GM12891 (cell line): Measurements from ENCODE around the gene DUSP8.

Experiments used
- PAX5 ChIP-seq: IDR thresholded peaks from 2 replicates; pipeline ENCODE4 v1.6.1; 2011; ENCODE audit warnings: low read length, moderate library complexity, mild to moderate bottlenecking; ENCODE audit not compliant: insufficient read depth, severe bottlenecking
- POLR2A ChIP-seq: IDR thresholded peaks from 2 replicates; pipeline ENCODE4 v1.6.1; 2011; ENCODE audit warnings: low read depth, low read length, control low read depth
- POLR2AphosphoS5 ChIP-seq: IDR thresholded peaks from 2 replicates; pipeline ENCODE4 v1.6.1; 2011; ENCODE audit warnings: low read depth, low read length, control low read depth
- POU2F2 ChIP-seq: IDR thresholded peaks from 2 replicates; pipeline ENCODE4 v1.6.1; 2011; ENCODE audit warnings: low read depth, mild to moderate bottlenecking, control low read depth, low read length, moderate library complexity
- SPI1 ChIP-seq: IDR thresholded peaks from 2 replicates; pipeline ENCODE4 v1.6.1; 2011; ENCODE audit warnings: low read depth, low read length, control low read depth
- TAF1 ChIP-seq: IDR thresholded peaks from 2 replicates; pipeline ENCODE4 v1.6.1; 2011; ENCODE audit warnings: low read depth, low read length, control low read depth

- no peak for TF ChIP-seq POLR2A
- no peak for TF ChIP-seq TAF1
- no peak for TF ChIP-seq POLR2AphosphoS5
- no peak for TF ChIP-seq PAX5
- TF ChIP-seq SPI1 = no peak
- TF ChIP-seq POU2F2 = no peak
Measured at GRCh38 chr11:1573077-1573902, 1.2 kb upstream of the DUSP8 start.
